Ovary (tissue), 9 donors: ENCODE measurements around the gene C1orf159. TPM values are rescaled to one million over a fixed set of nuclear protein-coding genes. Genes with fewer than 3 reads are reported as not detected.

Experiments
- DNase-seq, 5 donors: peaks; one replicate each; pipeline ENCODE4 v3.0.0-alpha.2; 2019 to 2020
- H3K27ac ChIP-seq, 2 donors: fragments of 200-600 bp; one replicate each; pipeline versions ENCODE4 v1.5.1 to v1.8.0; 2019 to 2022
- H3K27me3 ChIP-seq: fragments of 200-600 bp; one replicate; pipeline ENCODE4 v1.8.0; 2022
- H3K36me3 ChIP-seq: fragments of 200-600 bp; sonication (generic); one replicate; pipeline ENCODE4 v1.5.1; 2019
- H3K4me1 ChIP-seq: one replicate; pipeline ENCODE4 v1.8.1; 2013; ENCODE audit warnings: mild to moderate bottlenecking, moderate library complexity; ENCODE audit not compliant: insufficient read depth
- H3K4me3 ChIP-seq: fragments of 200-600 bp; sonication (generic); one replicate; pipeline ENCODE4 v1.5.1; 2017
- H3K9me3 ChIP-seq, 2 donors: fragments of 200-600 bp in 1 of 2; sonication (generic) in 1 of 2; one replicate each; pipeline versions ENCODE4 v1.5.1 to v1.8.1; 2013 to 2019; ENCODE audit warnings: mild to moderate bottlenecking in 1 of 2, moderate library complexity in 1 of 2
- EP300 ChIP-seq: sonication (generic); formaldehyde crosslinking; IDR thresholded peaks from one replicate; pipeline ENCODE4 v1.6.1; 2017; ENCODE audit warnings: antibody characterized with exemption
- POLR2A ChIP-seq: fragments of 450-650 bp; IDR thresholded peaks from one replicate; pipeline ENCODE4 v1.6.1; 2017; ENCODE audit warnings: antibody characterized with exemption, mild to moderate bottlenecking, moderate library complexity
- WGBS, 3 donors: extraction: QIAGEN DNeasy Blood & Tissue Kit in 1 of 3; methylation state at CpG; one replicate each; pipeline versions ENCODE4 v1.1.5 to v1.1.7; 2013 to 2017; 5-methylcytosine and 5-hydroxymethylcytosine counted together
- intact Hi-C, 4 donors: fragments of 100-400 bp; cut with DNase I; formaldehyde crosslinking; loops; one replicate each; pipeline versions ENCODE4 v1.11.0 to v1.15.1; 2022 to 2023
- polyA plus RNA-seq, 2 donors: library from polyadenylated mRNA; stranded (reverse); fragments of 200-250 nt in 1 of 2; fragments of 350-450 nt in 1 of 2; fragmentation: Illumina TruSeq in 1 of 2; extraction: RNeasy Lipid Tissue Mini Kit (QIAGEN cat#74804) in 1 of 2; gene quantifications; one replicate each; pipeline ENCODE4 v1.2.3, GENCODE V29; 2013 to 2014
- total RNA-seq, 7 donors: library from RNA; depleted of rRNA in 2 of 7; stranded (reverse); fragments of >200 nt in 2 of 7; fragmentation: NEBNext Ultra II Directional in 3 of 7; extraction: Animal tissue kit (Norgen Biotek cat#: 25700) in 3 of 7; gene quantifications; one replicate each; pipeline versions ENCODE4 v1.1.0 to v1.2.4, GENCODE V29; 2016 to 2023
- TF ChIP-seq, protein P1 (sequence below), 3 donors: fragments of 450-650 bp in 2 of 3; fragments of 200-600 bp in 1 of 3; IDR thresholded peaks; one replicate each; pipeline versions ENCODE4 v1.5.1 to v1.8.0; 2016 to 2022; ENCODE audit warnings: antibody characterized with exemption in 3 of 3, mild to moderate bottlenecking in 1 of 3
- donor health status: DM: no; HTN: no; CAD: no; lungs with moderate emphysema.
- donor health status: DM: no; HTN: no; CAD: no.
- donor health status: Bipolar disorder and iron deficiency.
- donor health status: DM: yes; HTN: yes; CAD: no.
- donor health status: DM: no; HTN: no; CAD: no.
- donor health status: DM: yes; HTN: yes; CAD: no.

Gene C1orf159
- total and polyA plus RNA-seq, 9 donors, result 0.28 to 22.1 (median 9.4) TPM

DNA sequence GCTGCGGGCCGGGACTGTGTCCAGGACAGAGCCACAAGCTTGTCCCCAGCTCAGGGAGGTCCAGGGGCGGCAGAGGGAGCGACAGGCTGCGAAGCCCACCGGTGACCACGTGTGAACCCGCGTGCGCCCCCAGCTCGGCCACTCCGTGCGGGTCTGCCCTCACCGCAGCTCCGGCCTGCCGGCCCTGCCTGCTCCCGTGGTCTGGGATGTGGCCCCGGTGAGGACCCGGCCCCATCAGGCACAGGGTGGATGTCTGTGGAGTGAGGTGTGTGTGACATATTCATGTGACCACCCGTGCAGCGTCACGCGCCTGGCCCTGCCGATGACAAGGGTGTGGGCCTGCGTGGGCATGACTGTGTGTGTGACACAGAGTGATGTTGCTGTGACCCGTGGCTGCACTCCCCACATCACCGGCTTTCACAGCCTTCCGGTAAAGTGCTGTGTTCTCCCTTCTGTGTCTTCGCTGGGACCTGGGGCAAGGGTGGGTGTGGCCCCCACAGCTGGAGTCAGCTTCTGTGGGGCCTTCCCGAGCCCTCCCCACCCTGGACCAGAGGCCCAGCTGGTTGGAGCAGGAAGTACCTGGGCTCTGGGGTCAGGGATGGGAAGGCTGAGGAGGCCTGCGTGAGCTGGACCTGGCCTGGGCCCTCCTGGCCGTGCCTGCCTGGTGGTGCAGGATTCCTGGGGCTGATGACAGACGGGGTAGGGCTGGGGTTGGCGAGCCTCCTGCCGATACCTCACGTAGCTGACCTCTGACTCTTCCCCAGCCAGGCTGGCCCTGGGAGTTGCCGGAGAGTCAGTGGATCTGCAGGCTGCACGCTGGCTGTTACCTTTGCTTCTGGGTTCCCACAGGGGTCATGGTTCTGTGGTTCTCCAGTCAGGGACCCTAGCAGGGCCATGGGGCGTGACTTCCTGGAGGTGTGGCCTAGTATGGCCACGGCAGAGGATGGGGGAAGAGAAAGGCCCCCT lies 45.9 kb downstream of the C1orf159 start:
- Histone ChIP-seq H3K36me3 (no peaks in the 10 kb centered on the region), H3K27me3 (peaks cover under 1% of the 10 kb centered on the region), H3K27ac (no peak overlapping the region), H3K4me1 (peaks cover 2% of the 10 kb centered on the region), H3K9me3 (no peaks in the 10 kb centered on the region), H3K4me3 (no peak overlapping the region)
- TF ChIP-seq, protein P1, sequence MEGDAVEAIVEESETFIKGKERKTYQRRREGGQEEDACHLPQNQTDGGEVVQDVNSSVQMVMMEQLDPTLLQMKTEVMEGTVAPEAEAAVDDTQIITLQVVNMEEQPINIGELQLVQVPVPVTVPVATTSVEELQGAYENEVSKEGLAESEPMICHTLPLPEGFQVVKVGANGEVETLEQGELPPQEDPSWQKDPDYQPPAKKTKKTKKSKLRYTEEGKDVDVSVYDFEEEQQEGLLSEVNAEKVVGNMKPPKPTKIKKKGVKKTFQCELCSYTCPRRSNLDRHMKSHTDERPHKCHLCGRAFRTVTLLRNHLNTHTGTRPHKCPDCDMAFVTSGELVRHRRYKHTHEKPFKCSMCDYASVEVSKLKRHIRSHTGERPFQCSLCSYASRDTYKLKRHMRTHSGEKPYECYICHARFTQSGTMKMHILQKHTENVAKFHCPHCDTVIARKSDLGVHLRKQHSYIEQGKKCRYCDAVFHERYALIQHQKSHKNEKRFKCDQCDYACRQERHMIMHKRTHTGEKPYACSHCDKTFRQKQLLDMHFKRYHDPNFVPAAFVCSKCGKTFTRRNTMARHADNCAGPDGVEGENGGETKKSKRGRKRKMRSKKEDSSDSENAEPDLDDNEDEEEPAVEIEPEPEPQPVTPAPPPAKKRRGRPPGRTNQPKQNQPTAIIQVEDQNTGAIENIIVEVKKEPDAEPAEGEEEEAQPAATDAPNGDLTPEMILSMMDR (IDR thresholded peaks at IDR 0.05), result no peak
- TF ChIP-seq EP300 (no peak), POLR2A (no peak)
- 54 to 69% (median 63%) methylated on average over 36 to 40 of the region's 40 CpGs for WGBS, 3 donors
- intact Hi-C loops, result no loop called here
- DNase-seq, result no peak

DNA sequence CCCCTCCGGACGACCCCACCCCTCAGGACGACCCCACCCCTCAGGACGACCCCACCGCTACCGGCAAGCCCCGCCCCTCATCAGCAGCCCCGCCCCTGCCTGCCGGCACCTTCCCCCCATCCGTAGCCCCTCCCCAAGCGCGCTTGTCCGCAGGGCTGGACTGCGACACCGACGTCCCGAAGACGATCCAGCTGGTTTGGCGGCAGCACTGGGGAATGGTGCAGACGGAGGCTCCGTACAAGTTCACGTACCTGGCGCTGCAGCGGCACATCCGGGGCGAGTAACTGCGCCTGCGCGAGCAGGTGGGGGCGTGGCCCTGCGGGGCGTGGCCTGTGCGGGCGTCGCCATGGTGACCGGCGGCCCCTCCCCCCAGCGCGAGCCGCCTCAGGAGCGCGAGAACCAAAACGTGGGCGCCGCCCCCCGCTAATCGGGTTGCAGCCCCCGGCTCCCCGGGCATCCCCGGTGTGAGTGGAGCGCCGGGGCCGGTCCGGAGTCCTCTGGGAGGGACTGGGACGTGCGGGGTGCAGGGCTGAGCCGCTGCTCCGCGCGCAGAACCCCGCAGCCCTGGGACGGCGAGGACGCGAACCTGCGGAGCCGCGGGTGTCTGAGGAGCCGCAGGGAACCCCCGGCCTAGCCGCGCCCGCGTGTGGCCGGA lies 46.7 kb downstream of the C1orf159 start:
- Histone ChIP-seq H3K36me3 (no peaks in the 10 kb centered on the region), H3K27me3 (no peaks in the 10 kb centered on the region), H3K9me3 (no peaks in the 10 kb centered on the region), H3K27ac (no peak overlapping the region), H3K4me1 (peaks cover 2% of the 10 kb centered on the region), H3K4me3 (peak overlapping the region; percentile 26)
- 1 to 5% (median 1%) methylated on average over 27 to 75 of the region's 75 CpGs for WGBS, 3 donors
- TF ChIP-seq POLR2A, result no peak
- TF ChIP-seq, protein P1 (IDR thresholded peaks at IDR 0.05), result no peak
- no peak for TF ChIP-seq EP300
- peak; percentile 62 to 85 (median 81) for DNase-seq
- intact Hi-C loops, result no loop called here

DNA sequence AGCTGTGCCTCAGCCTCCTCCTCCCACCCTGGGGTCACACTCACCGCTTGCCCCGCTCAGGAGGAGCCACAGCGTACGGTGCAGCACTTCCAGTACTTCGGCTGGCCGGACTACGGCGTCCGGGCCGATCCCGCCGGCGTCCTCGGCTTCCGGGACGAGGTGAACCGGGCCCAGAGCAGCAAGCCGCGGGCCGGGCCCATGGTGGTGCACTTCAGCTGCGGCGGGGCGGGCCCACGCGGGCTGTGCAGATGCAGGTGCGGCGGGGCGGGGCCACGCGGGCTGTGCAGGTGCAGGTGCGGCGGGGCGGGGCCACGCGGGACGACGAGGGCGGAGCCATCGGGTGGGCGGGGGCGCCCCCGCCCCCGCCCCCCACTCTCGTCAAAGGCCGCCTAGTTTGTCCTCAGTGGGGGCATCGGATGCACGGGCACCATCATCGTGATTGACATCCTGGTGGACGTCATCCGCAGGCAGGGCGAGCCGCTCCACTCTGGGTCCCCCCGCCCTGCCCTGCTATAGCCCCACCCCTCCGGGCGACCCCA lies 47.3 kb downstream of the C1orf159 start:
- no peak for TF ChIP-seq EP300
- TF ChIP-seq, protein P1 (IDR thresholded peaks at IDR 0.05), result no peak
- TF ChIP-seq POLR2A, result no peak

DNA sequence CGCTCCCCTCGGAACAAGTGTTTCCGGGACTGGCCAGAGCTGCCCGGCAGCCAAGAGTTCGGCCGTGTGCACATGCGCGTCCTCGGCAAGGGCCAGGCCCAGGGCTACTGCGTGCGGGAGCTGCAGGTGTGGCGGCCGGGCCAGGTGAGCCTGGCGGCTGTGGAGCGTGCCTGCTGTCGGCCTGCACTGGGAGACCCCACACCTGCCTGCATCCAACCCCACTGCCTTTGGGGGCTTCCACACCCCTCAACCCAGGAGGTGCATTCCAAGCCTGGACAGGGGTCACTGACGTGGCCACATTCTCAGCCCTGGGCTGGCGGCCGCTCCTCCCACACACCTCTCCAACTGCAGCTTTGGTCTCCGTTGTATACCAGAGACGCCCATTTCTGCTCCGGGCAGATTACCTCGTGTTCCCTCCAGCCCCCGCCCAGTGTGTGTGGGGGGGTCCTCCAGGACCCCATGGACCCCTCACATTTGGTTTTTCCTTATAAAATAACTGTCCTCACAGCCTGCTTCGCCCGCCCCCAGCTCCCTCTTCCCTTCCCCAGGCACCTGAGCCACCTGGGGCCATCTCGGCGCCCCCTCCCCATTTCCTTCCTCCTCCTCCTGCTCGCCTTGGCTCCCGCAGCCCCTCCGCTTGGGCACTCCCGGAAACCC lies 47.9 kb downstream of the C1orf159 start:
- intact Hi-C loops, result no loop called here
- Histone ChIP-seq H3K4me1 (peaks cover 3% of the 10 kb centered on the region), H3K9me3 (no peaks in the 10 kb centered on the region), H3K27me3 (no peaks in the 10 kb centered on the region), H3K4me3 (no peak overlapping the region), H3K36me3 (no peaks in the 10 kb centered on the region), H3K27ac (no peak overlapping the region)
- TF ChIP-seq POLR2A, result no peak
- TF ChIP-seq, protein P1 (IDR thresholded peaks at IDR 0.05), result no peak
- no peak for TF ChIP-seq EP300
- DNase-seq, result no peak
- 28 to 34% (median 29%) methylated on average over 29 to 32 of the region's 32 CpGs for WGBS, 3 donors

More for the DNA sequence above, 47.3 kb downstream of the C1orf159 start:
- peak overlapping the region; percentile 26 for H3K4me3 ChIP-seq
- H3K27ac ChIP-seq, result no peak overlapping the region
- no peak for DNase-seq
- WGBS, 3 donors, result 1 to 3% (median 2%) methylated on average over 26 to 55 of the region's 55 CpGs
- H3K9me3 ChIP-seq, result no peaks in the 10 kb centered on the region
- peaks cover 3% of the 10 kb centered on the region for H3K4me1 ChIP-seq
- intact Hi-C loops, result no loop called here
- no peaks in the 10 kb centered on the region for H3K36me3 ChIP-seq
- H3K27me3 ChIP-seq, result no peaks in the 10 kb centered on the region
